ENCODE results near the gene CCL21. TPM values are rescaled to one million over a fixed set of nuclear protein-coding genes. Genes with fewer than 3 reads are reported as not detected.

The CCL21 gene
- total and polyA plus RNA-seq, 2 of the 13 experiments (the other 11 are each of a cell fraction or from before 2014, with no cell fraction given), result not detected

GRCh38 chr9:34710023-34710422, at the start of gene CCL21 (continued):
- TF ChIP-seq TOPORS (CRISPR knock-in tag; IDR thresholded peaks at IDR 0.05) (no peak), SRSF1 (optimal IDR thresholded peaks at IDR 0.05; ENCODE audit: low read depth, low read length) (no peak), ZNF280D (CRISPR knock-in tag; IDR thresholded peaks at IDR 0.05) (no peak), SPEN (CRISPR knock-in tag; IDR thresholded peaks at IDR 0.05; ENCODE audit: low read depth) (no peak), ZNF224 (CRISPR knock-in tag; IDR thresholded peaks at IDR 0.05) (no peak), MIXL1 (CRISPR knock-in tag; IDR thresholded peaks at IDR 0.05) (no peak), KAT7 (CRISPR knock-in tag; IDR thresholded peaks at IDR 0.05; ENCODE audit: borderline replicate concordance) (no peak), ZHX1 (CRISPR knock-in tag; IDR thresholded peaks at IDR 0.05; ENCODE audit: low read depth) (no peak), AGO2 (optimal IDR thresholded peaks at IDR 0.05; ENCODE audit: low read depth, low read length) (no peak)
